Measurements from ENCODE around the gene AFDN. TPM values are rescaled to one million over a fixed set of nuclear protein-coding genes. Genes with fewer than 3 reads are reported as not detected.

The AFDN gene
- total RNA-seq, 1 experiment from 2014 or later, result 177 TPM

GRCh38 chr6:167812088-167812487 is 14.6 kb upstream of the AFDN start:
- CTCF ChIA-PET, result no interaction called here
- H3K4me3 Mint-ChIP-seq (ENCODE audit: unreplicated experiment), result no peak overlapping the region

GRCh38 chr6:167815296-167815980 is 11.3 kb upstream of the AFDN start:
- POLR2A ChIA-PET, result interaction anchor here (0.6 to 1.7 kb wide), 4 partner anchors 9 to 1505 kb away, joined by 3 to 11 read pairs (median 4); no protein-coding TSS in a partner anchor
- CTCF ChIA-PET, result interaction anchor here (0.8 kb wide), 1 partner anchor 10 kb away, joined by 3 read pairs; no protein-coding TSS in a partner anchor
- H3K27ac Mint-ChIP-seq (ENCODE audit: unreplicated experiment), result peak overlapping the region; percentile 88

More at GRCh38 chr6:167812088-167812487, 14.6 kb upstream of the AFDN start:
- no TSS peak for BruUV-seq (replicated peaks)
- Mint-ChIP-seq H3K36me3 (ENCODE audit: insufficient read depth, unreplicated experiment) (peaks cover 8% of the 10 kb centered on the region), H3K4me1 (ENCODE audit: low read depth, unreplicated experiment) (no peaks in the 10 kb centered on the region), H3K27me3 (ENCODE audit: insufficient read depth, unreplicated experiment) (no peaks in the 10 kb centered on the region), H3K9me3 (ENCODE audit: unreplicated experiment) (no peaks in the 10 kb centered on the region), H3K27ac (ENCODE audit: unreplicated experiment) (no peak overlapping the region)
- intact Hi-C loops (cut with micrococcal nuclease; ENCODE audit: unreplicated experiment), result no loop called here
- DNase-seq, result no peak
- H3K4me3 ChIP-seq (ENCODE audit: low read depth, low read length), result no peak overlapping the region
- POLR2A ChIA-PET, result no interaction called here
- peaks cover 6% of the 10 kb centered on the region for H3K4me1 ChIP-seq
- H3K36me3 ChIP-seq (ENCODE audit: control insufficient read depth, insufficient read depth, low read length), result no peaks in the 10 kb centered on the region
- H3K9me3 ChIP-seq, result no peaks in the 10 kb centered on the region
- no peaks in the 10 kb centered on the region for H3K27me3 ChIP-seq (replicated peaks; ENCODE audit: control insufficient read depth, insufficient read depth, low read length)
- no peak for TF ChIP-seq CTCF (IDR thresholded peaks at IDR 0.05; ENCODE audit: insufficient read depth in 1 of 2, low read depth in 1 of 2, low read length in 1 of 2, severe bottlenecking in 1 of 2, unreplicated experiment in 1 of 2)

GRCh38 chr6:167817016-167817415 is 9.7 kb upstream of the AFDN start:
- ChIA-PET POLR2A (no interaction called here), CTCF (no interaction called here)
- Mint-ChIP-seq H3K27me3 (ENCODE audit: insufficient read depth, unreplicated experiment) (no peaks in the 10 kb centered on the region), H3K9me3 (ENCODE audit: unreplicated experiment) (no peaks in the 10 kb centered on the region), H3K36me3 (ENCODE audit: insufficient read depth, unreplicated experiment) (peaks cover 8% of the 10 kb centered on the region), H3K4me3 (ENCODE audit: unreplicated experiment) (peak overlapping the region; percentile 85), H3K27ac (ENCODE audit: unreplicated experiment) (no peak overlapping the region), H3K4me1 (ENCODE audit: low read depth, unreplicated experiment) (peaks cover 17% of the 10 kb centered on the region)
- H3K4me3 ChIP-seq (ENCODE audit: low read depth, low read length), result no peak overlapping the region
- TF ChIP-seq CTCF (IDR thresholded peaks at IDR 0.05; ENCODE audit: insufficient read depth in 1 of 2, low read depth in 1 of 2, low read length in 1 of 2, severe bottlenecking in 1 of 2, unreplicated experiment in 1 of 2), result no peak
- H3K36me3 ChIP-seq (ENCODE audit: control insufficient read depth, insufficient read depth, low read length), result peaks cover 2% of the 10 kb centered on the region; the same call in 1 of the 2 replicates
- no TSS peak for BruUV-seq (replicated peaks)
- no peaks in the 10 kb centered on the region for H3K27me3 ChIP-seq (replicated peaks; ENCODE audit: control insufficient read depth, insufficient read depth, low read length)
- no peaks in the 10 kb centered on the region for H3K9me3 ChIP-seq
- no peak for DNase-seq
- intact Hi-C loops (cut with micrococcal nuclease; ENCODE audit: unreplicated experiment), result loop anchor here (5.0 kb wide), 1 partner anchor 70 kb away; no protein-coding TSS in a partner anchor
- peaks cover 4% of the 10 kb centered on the region; the same call in 1 of the 2 replicates for H3K4me1 ChIP-seq

More at GRCh38 chr6:167815296-167815980, 11.3 kb upstream of the AFDN start:
- H3K4me1 Mint-ChIP-seq (ENCODE audit: low read depth, unreplicated experiment), result peaks cover 17% of the 10 kb centered on the region
- Histone ChIP-seq H3K9me3 (no peaks in the 10 kb centered on the region), H3K27me3 (replicated peaks; ENCODE audit: control insufficient read depth, insufficient read depth, low read length) (no peaks in the 10 kb centered on the region), H3K4me3 (ENCODE audit: low read depth, low read length) (peak overlapping the region; percentile 69), H3K4me1 (peaks cover 4% of the 10 kb centered on the region; the same call in 1 of the 2 replicates), H3K36me3 (ENCODE audit: control insufficient read depth, insufficient read depth, low read length) (0 out of 2 replicates have a peak, but pooled peaks cover 2% of the 10 kb centered on the region)
- peak overlapping the region; percentile 85 for H3K4me3 Mint-ChIP-seq (ENCODE audit: unreplicated experiment)
- DNase-seq, result peak; percentile 92 to 95
- peak; percentile 44 to 74 for TF ChIP-seq CTCF (IDR thresholded peaks at IDR 0.05; ENCODE audit: insufficient read depth in 1 of 2, low read depth in 1 of 2, low read length in 1 of 2, severe bottlenecking in 1 of 2, unreplicated experiment in 1 of 2)
- BruUV-seq (replicated peaks), result no TSS peak
- no peaks in the 10 kb centered on the region for H3K9me3 Mint-ChIP-seq (ENCODE audit: unreplicated experiment)
- peaks cover 8% of the 10 kb centered on the region for H3K36me3 Mint-ChIP-seq (ENCODE audit: insufficient read depth, unreplicated experiment)
- intact Hi-C loops (cut with micrococcal nuclease; ENCODE audit: unreplicated experiment), result loop anchor here (1.0 to 5.0 kb wide), 3 partner anchors 9 to 68 kb away; no protein-coding TSS in a partner anchor
- no peaks in the 10 kb centered on the region for H3K27me3 Mint-ChIP-seq (ENCODE audit: insufficient read depth, unreplicated experiment)

All from Caco-2 (cell line).